BJ (cell line): ENCODE data around the gene TCHHL1. TPM values are rescaled to one million over a fixed set of nuclear protein-coding genes. Genes with fewer than 3 reads are reported as not detected.

Experiments
- CTCF ChIA-PET: fragments of 350-600 bp; formaldehyde crosslinking; extraction: SDS; loops from one replicate; lab custom pipeline; 2021; ENCODE audit warnings: antibody characterized with exemption, inconsistent platforms; lab: Yijun Ruan, JAX
- POLR2A ChIA-PET: fragments of 300-600 bp; sonication (Branson Sonifier 250); formaldehyde crosslinking; extraction: SDS; loops from one replicate; lab custom pipeline; 2021; ENCODE audit warnings: antibody characterized with exemption; lab: Charles Lee
- DNase-seq: peaks from one replicate; pipeline ENCODE4 v3.0.0-alpha.2; 2011; ENCODE audit warnings: low read depth
- H3K27me3 ChIP-seq: 2 replicates; pipeline ENCODE4 v1.6.0; 2011; ENCODE audit warnings: low read length; ENCODE audit not compliant: control insufficient read depth, insufficient read depth
- H3K36me3 ChIP-seq: 2 replicates; pipeline ENCODE4 v1.5.1; 2011; ENCODE audit warnings: low read length; ENCODE audit not compliant: control insufficient read depth, insufficient read depth
- H3K4me3 ChIP-seq: 2 replicates; pipeline ENCODE4 v1.5.1; 2011; ENCODE audit warnings: low read depth, mild to moderate bottlenecking, control low read depth, low read length
- CTCF ChIP-seq: IDR thresholded peaks from 2 replicates; pipeline ENCODE4 v1.5.1; 2011; ENCODE audit warnings: low read depth, mild to moderate bottlenecking, control low read depth, inconsistent platforms, low read length, moderate library complexity; ENCODE audit not compliant: insufficient read depth
- polyA minus RNA-seq: library from RNA; depleted of rRNA, polyadenylated mRNA; stranded (reverse); fragments of >200 nt; gene quantifications from 2 replicates; pipeline ENCODE4 v1.2.3, GENCODE V29; 2011; rRNA and poly(A)+ RNA removed
- polyA plus RNA-seq: library from polyadenylated mRNA; depleted of rRNA; stranded (reverse); fragments of >200 nt; gene quantifications from 2 replicates; pipeline ENCODE4 v1.2.3, GENCODE V29; 2011; rRNA removed

TCHHL1 gene
- not detected in 2 replicates for polyA plus RNA-seq
- polyA minus RNA-seq: not detected in 2 replicates

GRCh38 chr1:152089014-152089674 is at the start of gene TCHHL1:
TCHHL1 (minus strand) TSS chr1:152089064; CDS start chr1:152088143, 921 bp downstream.
- Histone ChIP-seq H3K36me3 (no peaks in the 10 kb centered on the region), H3K4me3 (no peak within 1 kb of the TSS), H3K27me3 (no peaks in the 10 kb centered on the region; the same call in 1 of the 2 replicates)
- DNase-seq: no peak
- CTCF ChIA-PET: no interaction called here
- no peak for TF ChIP-seq CTCF
- POLR2A ChIA-PET: no interaction called here

GRCh38 chr1:152137215-152137614 is 48.4 kb upstream of the TCHHL1 start:
- CTCF ChIA-PET: interaction anchor here (0.7 to 11.7 kb wide), 4 partner anchors 12 to 321 kb away, joined by 3 to 276 read pairs (median 4); no protein-coding TSS in a partner anchor
- POLR2A ChIA-PET: no interaction called here
- no peak for TF ChIP-seq CTCF
- Histone ChIP-seq H3K4me3 (no peak overlapping the region), H3K27me3 (peaks cover 5% of the 10 kb centered on the region), H3K36me3 (no peaks in the 10 kb centered on the region)
- no peak for DNase-seq

GRCh38 chr1:152130186-152130585 is 41.3 kb upstream of the TCHHL1 start:
- ChIA-PET POLR2A (interaction anchor here (0.6 kb wide), 1 partner anchor 20 kb away, joined by 4 read pairs; no protein-coding TSS in a partner anchor), CTCF (interaction anchor here (2.4 kb wide), 1 partner anchor 311 kb away, joined by 5 read pairs; no protein-coding TSS in a partner anchor)
- H3K4me3 ChIP-seq: no peak overlapping the region
- no peak for DNase-seq
- TF ChIP-seq CTCF: no peak
- H3K36me3 ChIP-seq: no peaks in the 10 kb centered on the region
- peaks cover 8% of the 10 kb centered on the region for H3K27me3 ChIP-seq

GRCh38 chr1:152127673-152128072 is 38.8 kb upstream of the TCHHL1 start:
- Histone ChIP-seq H3K4me3 (no peak overlapping the region), H3K36me3 (no peaks in the 10 kb centered on the region), H3K27me3 (peaks cover 8% of the 10 kb centered on the region)
- no peak for TF ChIP-seq CTCF
- ChIA-PET CTCF (interaction anchor here (0.6 to 1.0 kb wide), 2 partner anchors 17 to 20 kb away, joined by 3 read pairs; no protein-coding TSS in a partner anchor), POLR2A (no interaction called here)
- no peak for DNase-seq

GRCh38 chr1:152125834-152126443 is 37.1 kb upstream of the TCHHL1 start:
- Histone ChIP-seq H3K4me3 (no peak overlapping the region), H3K36me3 (no peaks in the 10 kb centered on the region), H3K27me3 (peaks cover 4% of the 10 kb centered on the region; the same call in 1 of the 2 replicates)
- CTCF ChIA-PET: interaction anchor here (0.9 to 1.1 kb wide), 2 partner anchors 11 to 60 kb away, joined by 3 read pairs; partner anchors contain the start of gene TCHH
- TF ChIP-seq CTCF: no peak
- no peak for DNase-seq
- POLR2A ChIA-PET: no interaction called here
